Activated CD8-positive, alpha-beta memory T cell treated with anti-CD3 and anti-CD28 coated beads for 48 hours (primary cell): ENCODE results near the gene BRK1.
"Not testable (repeated sequence)": the region's sequence is repeated elsewhere in the genome, so short reads cannot be mapped to it uniquely, and the experiment has no call there.

Source experiments
- DNase-seq, 3 experiments: peaks; one replicate each; pipeline ENCODE4 v3.0.0-alpha.2; 2020; ENCODE audit warnings: low read depth in 2 of 3, low spot score in 2 of 3

Gene BRK1

GRCh38 chr3:10142707-10143560 is 27.5 kb downstream of the BRK1 start:
- no peak for DNase-seq

- no peak for DNase-seq
These were observed 30.2 kb downstream of the BRK1 start for GRCh38 chr3:10145685-10146084.

- no peak for DNase-seq
These were observed 33.8 kb downstream of the BRK1 start for GRCh38 chr3:10149226-10149625.

- DNase-seq: no peak
These were observed 35.5 kb downstream of the BRK1 start for GRCh38 chr3:10150987-10151386.

- DNase-seq: no peak
These were observed 39.1 kb downstream of the BRK1 start for GRCh38 chr3:10154335-10155122.

- no peak for DNase-seq
These were observed 39.6 kb downstream of the BRK1 start for GRCh38 chr3:10155123-10155472.

- DNase-seq: no peak
These were observed 40.2 kb downstream of the BRK1 start for GRCh38 chr3:10155658-10156057.

- DNase-seq: no peak
These were observed 41.6 kb downstream of the BRK1 start for GRCh38 chr3:10157031-10157430.

- DNase-seq: not testable (repeated sequence)
These were observed 43.1 kb downstream of the BRK1 start for GRCh38 chr3:10158555-10158954.

- no peak for DNase-seq
These were observed 44.9 kb downstream of the BRK1 start for GRCh38 chr3:10160346-10160745.

GRCh38 chr3:10160925-10161324 is 45.5 kb downstream of the BRK1 start:
- no peak for DNase-seq

GRCh38 chr3:10162185-10162584 is 46.7 kb downstream of the BRK1 start:
- DNase-seq: no peak

GRCh38 chr3:10164201-10164545 is 48.7 kb downstream of the BRK1 start:
- DNase-seq: not testable (repeated sequence)

- DNase-seq: peak; percentile 23 to 41 (median 35)
These were observed 49.3 kb downstream of the BRK1 start, which contains the start of gene IRAK2 for GRCh38 chr3:10164546-10165393. Gene IRAK2, plus strand, starts transcription at chr3:10164919. Its CDS starts 36 bp downstream, at chr3:10164955.

- no peak for DNase-seq
These were observed 50.7 kb downstream of the BRK1 start for GRCh38 chr3:10166213-10166604.

GRCh38 chr3:10169000-10169496 is 53.6 kb downstream of the BRK1 start:
- no peak for DNase-seq

GRCh38 chr3:10170915-10171478 is 55.5 kb downstream of the BRK1 start:
- no peak for DNase-seq

GRCh38 chr3:10173095-10173925 is 57.8 kb downstream of the BRK1 start:
- no peak for DNase-seq

GRCh38 chr3:10173926-10174435 is 58.5 kb downstream of the BRK1 start:
- DNase-seq: no peak

- not testable (repeated sequence) for DNase-seq
These were observed 59.9 kb downstream of the BRK1 start for GRCh38 chr3:10175334-10175733.
